Osteoblast (primary cell): ENCODE results near the gene NMT2. TPM values are rescaled to one million over a fixed set of nuclear protein-coding genes. Genes with fewer than 3 reads are reported as not detected.

Source experiments
- DNase-seq: peaks from one replicate; pipeline ENCODE4 v3.0.0; 2011; ENCODE audit warnings: low spot score, mixed read lengths; ENCODE audit not compliant: insufficient read length; ENCODE audit errors: missing footprints
- H2AFZ ChIP-seq: 2 replicates; pipeline ENCODE4 v1.6.0; 2011; ENCODE audit warnings: mild to moderate bottlenecking, low read length
- H3K27ac ChIP-seq: 2 replicates; pipeline ENCODE4 v1.5.1; 2011; ENCODE audit warnings: mild to moderate bottlenecking, low read depth, low read length, moderate library complexity
- H3K27me3 ChIP-seq: 2 replicates; pipeline ENCODE4 v1.6.0; 2012; ENCODE audit warnings: mild to moderate bottlenecking, control low read depth, inconsistent platforms, low read length, moderate library complexity; ENCODE audit not compliant: insufficient read depth
- H3K36me3 ChIP-seq: 2 replicates; pipeline ENCODE4 v1.5.1; 2011; ENCODE audit warnings: mild to moderate bottlenecking, low read length, control low read depth, moderate library complexity; ENCODE audit not compliant: insufficient read depth
- H3K4me1 ChIP-seq: 2 replicates; pipeline ENCODE4 v1.5.1; 2011; ENCODE audit warnings: mild to moderate bottlenecking, low read length, control low read depth, moderate library complexity; ENCODE audit not compliant: insufficient read depth
- H3K4me2 ChIP-seq: 2 replicates; pipeline ENCODE4 v1.6.0; 2011; ENCODE audit warnings: mild to moderate bottlenecking, low read length; ENCODE audit not compliant: insufficient read depth
- H3K4me3 ChIP-seq: fragments of 200-600 bp; sonication (generic); 3 replicates; pipeline ENCODE4 v1.5.1; 2012; ENCODE audit warnings: mild to moderate bottlenecking, low read length, inconsistent platforms; ENCODE audit not compliant: insufficient read depth
- H3K79me2 ChIP-seq: 2 replicates; pipeline ENCODE4 v1.6.0; 2012; ENCODE audit warnings: mild to moderate bottlenecking, low read length, control low read depth, inconsistent platforms; ENCODE audit not compliant: insufficient read depth
- H3K9me3 ChIP-seq: 2 replicates; pipeline ENCODE4 v1.5.1; 2011; ENCODE audit warnings: low read depth, low read length, control low read depth
- H4K20me1 ChIP-seq: 2 replicates; pipeline ENCODE4 v1.6.0; 2012; ENCODE audit warnings: mild to moderate bottlenecking, low read length, control low read depth; ENCODE audit not compliant: insufficient read depth
- CTCF ChIP-seq: IDR thresholded peaks from 2 replicates; pipeline ENCODE4 v1.5.1; 2011; ENCODE audit warnings: mild to moderate bottlenecking, low read depth, low read length, moderate library complexity; ENCODE audit errors: extremely low read depth
- total RNA-seq: library from RNA; depleted of rRNA; stranded (reverse); fragments of >200 nt; gene quantifications from 2 replicates; pipeline ENCODE4 v1.2.3, GENCODE V29; 2012

The NMT2 gene
- total RNA-seq, 1 donor = 43.8 TPM

- Histone ChIP-seq H3K27ac (peak overlapping the region; percentile 30), H3K4me3 (no peak overlapping the region), H3K79me2 (peaks cover 90% of the 10 kb centered on the region), H3K9me3 (no peaks in the 10 kb centered on the region), H3K36me3 (peaks cover 22% of the 10 kb centered on the region), H3K4me1 (peaks cover 26% of the 10 kb centered on the region), H2AFZ (no peak overlapping the region), H4K20me1 (peaks cover 11% of the 10 kb centered on the region), H3K27me3 (no peaks in the 10 kb centered on the region), H3K4me2 (peak overlapping the region; percentile 7)
- TF ChIP-seq CTCF = no peak
- DNase-seq = peak; percentile 66
Observed at GRCh38 chr10:15141136-15142054, 27.1 kb downstream of the NMT2 start.

GRCh38 chr10:15140698-15141097 is 27.8 kb downstream of the NMT2 start:
- Histone ChIP-seq H3K27me3 (no peaks in the 10 kb centered on the region), H3K4me1 (peaks cover 26% of the 10 kb centered on the region), H2AFZ (no peak overlapping the region), H3K27ac (peak overlapping the region; percentile 30), H3K4me3 (no peak overlapping the region), H3K4me2 (no peak overlapping the region), H4K20me1 (peaks cover 11% of the 10 kb centered on the region), H3K79me2 (peaks cover 90% of the 10 kb centered on the region), H3K36me3 (peaks cover 22% of the 10 kb centered on the region), H3K9me3 (no peaks in the 10 kb centered on the region)
- no peak for DNase-seq
- no peak for TF ChIP-seq CTCF

- Histone ChIP-seq H3K4me2 (no peak overlapping the region), H3K4me1 (peaks cover 19% of the 10 kb centered on the region), H3K27me3 (no peaks in the 10 kb centered on the region), H3K79me2 (peaks cover 64% of the 10 kb centered on the region), H3K36me3 (peaks cover 46% of the 10 kb centered on the region), H3K27ac (peak overlapping the region; percentile 72), H3K9me3 (no peaks in the 10 kb centered on the region), H2AFZ (no peak overlapping the region), H4K20me1 (peaks cover 5% of the 10 kb centered on the region), H3K4me3 (no peak overlapping the region)
- no peak for TF ChIP-seq CTCF
- DNase-seq = no peak
Observed at GRCh38 chr10:15137636-15138035, 30.9 kb downstream of the NMT2 start.

GRCh38 chr10:15137036-15137359 is 31.5 kb downstream of the NMT2 start:
- Histone ChIP-seq H3K27ac (peak overlapping the region; percentile 72), H2AFZ (no peak overlapping the region), H3K79me2 (peaks cover 58% of the 10 kb centered on the region), H3K4me3 (no peak overlapping the region), H3K4me1 (peaks cover 19% of the 10 kb centered on the region), H3K4me2 (no peak overlapping the region), H3K36me3 (peaks cover 51% of the 10 kb centered on the region), H3K9me3 (no peaks in the 10 kb centered on the region), H3K27me3 (no peaks in the 10 kb centered on the region), H4K20me1 (peaks cover under 1% of the 10 kb centered on the region)
- TF ChIP-seq CTCF = no peak
- DNase-seq = no peak
